Lung (tissue), 12 donors: ENCODE results near the gene CCR1. TPM values are rescaled to one million over a fixed set of nuclear protein-coding genes. Genes with fewer than 3 reads are reported as not detected.

Experiments used
- ATAC-seq: fragments of 200-7000 bp; cut with Tn5 transposase; one replicate; pipeline ENCODE4 v1.9.1; 2020; ENCODE audit warnings: moderate number of reproducible peaks; ENCODE audit not compliant: insufficient read depth, low FRiP score
- DNase-seq, 3 donors: peaks; one replicate each; pipeline ENCODE4 v3.0.0-alpha.2; 2013 to 2017
- H3K27ac ChIP-seq, 2 donors: one replicate each; pipeline ENCODE4 v1.5.1; 2013; ENCODE audit warnings: mild to moderate bottlenecking in 2 of 2, moderate library complexity in 2 of 2, control low read depth in 1 of 2, inconsistent platforms in 1 of 2, low read depth in 1 of 2, low read length in 1 of 2
- H3K27me3 ChIP-seq, 3 donors: one replicate each; pipeline ENCODE4 v1.5.1; 2013; ENCODE audit warnings: low read length in 2 of 3; ENCODE audit not compliant: control insufficient read depth in 3 of 3, insufficient read depth in 3 of 3
- H3K36me3 ChIP-seq, 4 donors: one replicate each; pipeline ENCODE4 v1.5.1; 2013; ENCODE audit warnings: low read length in 4 of 4, mild to moderate bottlenecking in 1 of 4, moderate library complexity in 1 of 4; ENCODE audit not compliant: control insufficient read depth in 4 of 4, insufficient read depth in 4 of 4
- H3K4me1 ChIP-seq, 5 donors: one replicate each; pipeline ENCODE4 v1.5.1; 2013; ENCODE audit warnings: low read length in 5 of 5, mild to moderate bottlenecking in 2 of 5, moderate library complexity in 1 of 5; ENCODE audit not compliant: control insufficient read depth in 5 of 5, insufficient read depth in 5 of 5
- H3K4me3 ChIP-seq: one replicate; pipeline ENCODE4 v1.5.1; 2013; ENCODE audit warnings: mild to moderate bottlenecking, control low read depth, moderate library complexity
- H3K9ac ChIP-seq, 2 donors: one replicate each; pipeline ENCODE4 v1.5.1; 2013; ENCODE audit warnings: low read length in 2 of 2, control low read depth in 1 of 2; ENCODE audit not compliant: insufficient read depth in 1 of 2
- H3K9me3 ChIP-seq, 4 donors: one replicate each; pipeline ENCODE4 v1.5.1; 2013; ENCODE audit warnings: low read length in 3 of 4, mild to moderate bottlenecking in 1 of 4, moderate library complexity in 1 of 4; ENCODE audit not compliant: control insufficient read depth in 4 of 4, insufficient read depth in 3 of 4
- WGBS, 2 donors: extraction: QIAGEN DNeasy Blood & Tissue Kit; methylation state at CpG; one replicate each; pipeline ENCODE4 v1.1.7; 2013; 5-methylcytosine and 5-hydroxymethylcytosine counted together
- polyA plus RNA-seq, 2 donors: library from polyadenylated mRNA; stranded (reverse); fragments of 200-250 nt; gene quantifications; one replicate each; pipeline ENCODE4 v1.2.1, GENCODE V29; 2013
- total RNA-seq, 2 donors: library from RNA; depleted of rRNA in 1 of 2; stranded (reverse); fragments of >200 nt in 1 of 2; gene quantifications; one replicate each; pipeline ENCODE4 v1.2.1, GENCODE V29; 2014 to 2021
- TF ChIP-seq, protein P1 (sequence below): IDR thresholded peaks from 2 replicates; pipeline ENCODE4 v1.5.1; 2012; ENCODE audit warnings: mild to moderate bottlenecking; ENCODE audit errors: control extremely low read depth, extremely low read depth
- donor health status: control.
- donor health status: control.
- donor health status: Bipolar disorder and iron deficiency.
- donor health status: healthy.
- donor health status: DM: yes; HTN: yes; CAD: no.

Gene CCR1
- total and polyA plus RNA-seq, 4 donors, result 9.7 to 95.2 (median 25.3) TPM

DNA sequence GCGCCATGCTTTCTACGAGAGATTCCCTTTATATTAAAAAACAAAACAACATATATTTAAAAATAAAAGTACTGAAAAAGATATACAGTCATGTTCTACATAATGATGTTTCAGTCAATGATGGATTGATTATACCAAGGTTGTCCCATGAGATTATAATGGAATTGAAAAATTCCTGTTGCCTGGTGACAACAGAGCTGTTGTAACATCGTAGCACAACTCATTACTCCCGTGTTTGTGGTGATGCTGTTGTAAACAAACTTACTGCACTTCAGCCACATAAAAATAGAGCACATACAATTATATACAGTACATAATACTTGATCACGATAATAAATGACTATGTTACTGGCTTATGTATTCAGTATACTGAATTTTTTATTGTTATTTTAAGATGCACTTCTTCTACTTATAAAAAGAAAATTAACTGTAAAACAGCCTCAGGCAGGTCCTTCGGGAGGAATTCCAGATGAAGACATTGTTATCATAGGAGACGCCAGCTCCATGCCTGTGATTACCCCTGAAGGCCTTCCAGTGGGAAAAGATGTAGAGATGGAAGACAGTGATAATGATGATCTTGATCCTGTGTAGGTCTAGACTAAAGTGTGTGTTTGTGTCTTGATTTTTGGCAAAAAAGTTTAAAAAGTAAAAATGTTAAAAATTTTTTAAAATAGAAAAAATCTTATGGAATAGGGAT lies 11.7 kb downstream of the CCR1 start:
- H3K9me3 ChIP-seq, result peaks cover 2 to 10% (median 4%) of the 10 kb centered on the region in 4 donors
- no peak overlapping the region for H3K4me3 ChIP-seq
- H3K9ac ChIP-seq, result no peak overlapping the region
- no peak overlapping the region for H3K27ac ChIP-seq
- ATAC-seq, result no peak
- TF ChIP-seq, protein P1, sequence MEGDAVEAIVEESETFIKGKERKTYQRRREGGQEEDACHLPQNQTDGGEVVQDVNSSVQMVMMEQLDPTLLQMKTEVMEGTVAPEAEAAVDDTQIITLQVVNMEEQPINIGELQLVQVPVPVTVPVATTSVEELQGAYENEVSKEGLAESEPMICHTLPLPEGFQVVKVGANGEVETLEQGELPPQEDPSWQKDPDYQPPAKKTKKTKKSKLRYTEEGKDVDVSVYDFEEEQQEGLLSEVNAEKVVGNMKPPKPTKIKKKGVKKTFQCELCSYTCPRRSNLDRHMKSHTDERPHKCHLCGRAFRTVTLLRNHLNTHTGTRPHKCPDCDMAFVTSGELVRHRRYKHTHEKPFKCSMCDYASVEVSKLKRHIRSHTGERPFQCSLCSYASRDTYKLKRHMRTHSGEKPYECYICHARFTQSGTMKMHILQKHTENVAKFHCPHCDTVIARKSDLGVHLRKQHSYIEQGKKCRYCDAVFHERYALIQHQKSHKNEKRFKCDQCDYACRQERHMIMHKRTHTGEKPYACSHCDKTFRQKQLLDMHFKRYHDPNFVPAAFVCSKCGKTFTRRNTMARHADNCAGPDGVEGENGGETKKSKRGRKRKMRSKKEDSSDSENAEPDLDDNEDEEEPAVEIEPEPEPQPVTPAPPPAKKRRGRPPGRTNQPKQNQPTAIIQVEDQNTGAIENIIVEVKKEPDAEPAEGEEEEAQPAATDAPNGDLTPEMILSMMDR, result no peak
- 88 to 95% methylated on average over 7 of the region's 7 CpGs for WGBS, 2 donors
- H3K27me3 ChIP-seq, result no peaks in the 10 kb centered on the region
- H3K36me3 ChIP-seq, result peaks cover 0 to 4% (median 0%) of the 10 kb centered on the region in 4 donors
- peaks cover 0 to 2% (median 0%) of the 10 kb centered on the region in 5 donors for H3K4me1 ChIP-seq
- DNase-seq, result no peak

DNA sequence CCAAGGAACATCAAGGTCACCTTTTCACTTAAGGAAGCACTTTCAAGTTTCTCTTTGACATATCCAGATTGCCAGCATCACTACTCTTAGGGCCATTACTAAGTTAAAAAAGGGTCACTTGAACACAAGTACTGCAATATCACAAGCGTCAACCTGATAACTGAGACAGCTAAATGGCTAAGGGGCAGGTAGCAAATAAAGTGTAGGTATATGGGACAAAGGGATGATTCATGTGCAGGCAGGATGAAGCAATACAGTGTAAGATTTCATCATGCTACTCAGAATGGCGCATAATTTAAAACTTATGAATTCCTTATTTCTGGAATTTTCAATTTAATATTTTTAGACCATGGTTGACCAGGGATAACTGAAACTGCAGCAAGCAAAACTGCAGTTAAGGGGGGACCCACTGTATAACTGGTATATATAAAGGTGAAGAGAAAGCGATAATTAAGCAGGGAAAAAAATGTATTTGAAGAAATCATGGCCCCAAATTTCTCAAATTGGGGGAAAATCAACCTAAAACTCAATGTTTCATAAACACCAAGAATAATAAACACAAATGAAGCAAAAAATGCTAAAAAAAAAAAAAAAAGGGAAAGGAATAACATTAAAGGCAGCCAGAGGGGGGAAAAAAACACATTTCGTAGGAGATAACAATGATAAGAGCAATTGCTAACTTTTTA lies 13.1 kb downstream of the CCR1 start:
- H3K27ac ChIP-seq, result no peak overlapping the region
- H3K4me3 ChIP-seq, result no peak overlapping the region
- peaks cover 2 to 10% (median 4%) of the 10 kb centered on the region in 4 donors for H3K9me3 ChIP-seq
- TF ChIP-seq, protein P1, result no peak
- WGBS, 2 donors, result 92 to 94% methylated on average over 4 of the region's 4 CpGs
- ATAC-seq, result no peak
- H3K27me3 ChIP-seq, result no peaks in the 10 kb centered on the region
- H3K9ac ChIP-seq, result no peak overlapping the region
- H3K4me1 ChIP-seq, result no peaks in the 10 kb centered on the region
- peaks cover 0 to 4% (median 0%) of the 10 kb centered on the region in 4 donors for H3K36me3 ChIP-seq
- DNase-seq, result no peak

DNA sequence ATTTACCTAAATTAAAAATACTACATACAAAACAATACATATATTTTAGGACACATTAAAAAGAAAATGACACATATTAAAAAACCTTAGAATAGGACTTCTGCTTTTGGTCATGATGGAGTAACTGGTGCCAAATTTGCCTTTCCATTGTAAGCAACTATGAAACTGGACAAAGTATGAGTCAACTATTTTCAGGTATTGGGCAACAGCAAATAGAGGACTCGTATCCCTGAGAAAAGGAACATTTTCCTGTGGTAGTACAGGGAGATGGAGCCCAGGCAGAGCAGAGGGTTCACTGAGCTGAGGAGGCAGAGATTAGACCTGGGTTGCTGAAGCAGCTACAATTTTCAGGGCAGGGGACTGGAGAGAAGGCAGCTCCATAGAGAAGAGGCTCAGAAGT lies 14.7 kb downstream of the CCR1 start:
- no peaks in the 10 kb centered on the region for H3K27me3 ChIP-seq
- H3K4me1 ChIP-seq, result no peaks in the 10 kb centered on the region
- H3K9ac ChIP-seq, result no peak overlapping the region
- H3K36me3 ChIP-seq, result peaks cover 0 to 4% (median 0%) of the 10 kb centered on the region in 4 donors
- H3K4me3 ChIP-seq, result no peak overlapping the region
- WGBS, 2 donors, result 36 to 49% methylated on average over 1 of the region's 1 CpG
- H3K27ac ChIP-seq, result no peak overlapping the region
- no peak for ATAC-seq
- H3K9me3 ChIP-seq, result peaks cover 2 to 10% (median 4%) of the 10 kb centered on the region in 4 donors
- TF ChIP-seq, protein P1, result no peak
- no peak for DNase-seq
